ENCODE measurements around the gene CD79B.
"Not testable (repeated sequence)": the region's sequence is repeated elsewhere in the genome, so short reads cannot be mapped to it uniquely, and the experiment has no call there.

CD79B gene

DNA sequence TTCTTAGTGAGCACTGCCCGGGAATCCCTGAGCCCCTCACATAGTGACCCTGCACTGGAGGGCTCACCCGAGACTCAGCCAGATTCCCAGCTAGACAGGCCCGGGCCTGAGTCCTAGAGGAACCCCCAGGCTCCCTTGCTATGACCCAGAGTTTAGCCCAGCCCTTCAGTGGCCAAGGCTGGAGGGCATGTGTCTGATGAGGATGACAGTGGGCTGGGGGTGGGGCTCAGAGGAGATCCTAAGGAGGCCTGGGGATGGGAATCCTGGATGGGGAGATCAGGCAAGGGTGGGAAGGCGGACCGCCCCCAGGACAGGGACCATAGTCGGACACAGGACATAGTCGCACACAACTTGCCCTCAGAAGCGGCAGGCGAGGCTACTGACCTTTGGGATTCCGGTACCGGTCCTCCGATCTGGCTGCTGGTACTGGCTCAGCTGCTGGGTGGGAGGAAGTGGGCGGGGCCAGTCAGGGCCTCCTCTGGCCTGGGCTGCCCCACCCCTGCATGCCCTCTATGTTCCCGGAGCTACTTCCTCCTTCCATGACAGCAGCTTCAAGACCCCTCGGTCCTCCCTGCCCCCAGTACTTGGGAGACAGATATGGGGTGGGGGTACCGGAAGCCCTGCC, 1.1 kb downstream of the CD79B start:
- no peak for DNase-seq

DNA sequence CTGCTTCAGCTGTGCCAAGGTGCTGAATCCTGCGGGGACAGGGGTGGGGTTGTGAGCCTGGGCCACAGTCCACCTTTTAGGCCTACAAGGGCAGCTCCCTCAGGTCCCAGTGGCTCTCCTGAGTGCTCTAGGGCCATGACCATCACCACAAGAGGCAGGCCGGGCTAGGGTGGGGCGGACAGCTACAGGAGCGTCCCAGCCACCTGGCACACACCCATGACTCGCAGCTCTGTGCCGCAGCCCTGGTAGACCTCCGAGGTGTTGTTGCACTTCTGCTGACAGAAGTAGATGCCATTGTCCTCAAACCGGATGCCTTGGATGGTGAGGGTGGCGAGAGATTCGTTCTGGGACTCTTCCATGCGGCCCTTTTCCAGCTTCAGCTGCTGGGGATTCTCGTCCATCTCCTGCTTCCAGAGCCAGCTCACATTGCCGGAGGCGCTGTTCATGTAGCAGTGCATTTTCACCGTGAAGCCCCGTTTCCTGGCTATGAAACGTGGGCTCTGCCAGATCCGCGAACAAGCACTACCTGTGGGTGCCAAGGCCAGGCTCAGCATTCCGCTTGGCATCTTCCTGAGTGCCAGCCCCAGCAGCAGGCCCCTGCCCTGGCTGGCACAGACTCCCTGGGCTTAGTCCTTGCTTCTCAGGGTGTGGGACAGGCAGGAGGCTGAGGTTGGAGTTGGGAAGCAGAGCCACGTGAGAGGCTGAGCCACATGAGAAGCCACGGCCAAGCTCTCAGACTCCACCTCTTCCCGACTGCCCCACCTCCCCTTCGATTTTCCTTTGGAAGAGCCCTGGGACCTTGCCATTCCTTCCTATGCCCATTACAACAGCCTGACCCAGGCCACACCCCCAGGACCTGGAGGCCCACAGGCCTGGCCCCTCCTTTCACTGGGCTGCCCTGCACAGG, 2.0 kb downstream of the CD79B start:
- no peak for DNase-seq

DNA sequence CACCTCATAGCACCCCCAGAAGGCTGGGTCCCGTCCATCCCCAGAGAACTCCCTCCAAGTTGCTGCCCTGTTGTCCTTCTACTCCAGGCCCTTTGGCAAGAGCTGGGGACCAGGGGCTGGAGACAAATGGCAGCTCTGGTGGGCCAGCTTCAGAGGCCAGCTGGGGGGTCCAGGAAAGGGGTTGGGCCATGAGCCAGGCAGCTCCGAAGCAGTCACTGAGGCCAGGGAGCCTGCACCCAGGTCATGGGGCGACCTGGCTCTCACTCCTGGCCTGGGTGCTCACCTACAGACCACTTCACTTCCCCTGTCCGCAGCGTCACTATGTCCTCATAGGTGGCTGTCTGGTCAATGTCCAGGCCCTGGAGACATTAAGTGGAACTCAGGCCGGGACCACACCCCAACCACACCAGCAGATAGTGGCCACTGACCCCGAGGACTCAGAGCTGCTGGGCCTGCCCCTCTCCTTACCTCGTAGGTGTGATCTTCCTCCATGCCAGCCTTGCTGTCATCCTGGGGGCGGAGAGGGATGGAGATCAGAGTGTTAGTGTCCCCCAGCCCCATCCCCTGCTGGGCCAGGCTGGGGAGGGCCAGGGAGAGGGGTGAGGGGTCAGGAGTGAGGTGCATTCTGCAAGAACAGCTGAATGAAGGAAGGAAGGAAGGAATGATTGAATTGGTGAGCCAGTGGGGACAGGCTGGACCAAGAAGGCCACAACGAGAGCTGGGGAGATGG, 3.0 kb downstream of the CD79B start:
- no peak for DNase-seq

DNA sequence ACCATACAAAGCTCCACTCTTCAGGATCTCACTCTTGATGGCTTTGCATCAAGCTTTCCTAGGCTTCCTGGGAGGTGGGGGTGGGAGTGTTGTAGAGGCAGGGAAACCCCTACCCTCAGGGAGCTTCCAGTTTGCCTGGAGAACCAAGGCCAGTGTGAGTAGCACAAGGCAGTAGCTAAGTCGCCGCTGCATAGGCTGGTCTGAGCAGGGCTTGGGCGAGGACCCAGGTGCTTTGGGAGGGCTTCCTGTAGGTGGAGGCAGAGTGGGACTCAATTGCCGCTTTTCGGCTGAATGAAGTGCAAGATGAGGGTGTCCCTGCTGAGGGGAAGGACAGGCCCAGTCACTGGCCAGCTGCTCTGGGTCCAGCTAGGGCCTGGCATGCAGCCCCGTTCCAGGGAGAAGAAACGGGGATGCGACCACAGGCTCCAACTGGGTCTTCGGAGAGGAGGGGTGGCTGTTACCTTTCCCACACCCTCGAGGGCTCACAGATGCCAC, 3.9 kb downstream of the CD79B start:
- no peak for DNase-seq

DNA sequence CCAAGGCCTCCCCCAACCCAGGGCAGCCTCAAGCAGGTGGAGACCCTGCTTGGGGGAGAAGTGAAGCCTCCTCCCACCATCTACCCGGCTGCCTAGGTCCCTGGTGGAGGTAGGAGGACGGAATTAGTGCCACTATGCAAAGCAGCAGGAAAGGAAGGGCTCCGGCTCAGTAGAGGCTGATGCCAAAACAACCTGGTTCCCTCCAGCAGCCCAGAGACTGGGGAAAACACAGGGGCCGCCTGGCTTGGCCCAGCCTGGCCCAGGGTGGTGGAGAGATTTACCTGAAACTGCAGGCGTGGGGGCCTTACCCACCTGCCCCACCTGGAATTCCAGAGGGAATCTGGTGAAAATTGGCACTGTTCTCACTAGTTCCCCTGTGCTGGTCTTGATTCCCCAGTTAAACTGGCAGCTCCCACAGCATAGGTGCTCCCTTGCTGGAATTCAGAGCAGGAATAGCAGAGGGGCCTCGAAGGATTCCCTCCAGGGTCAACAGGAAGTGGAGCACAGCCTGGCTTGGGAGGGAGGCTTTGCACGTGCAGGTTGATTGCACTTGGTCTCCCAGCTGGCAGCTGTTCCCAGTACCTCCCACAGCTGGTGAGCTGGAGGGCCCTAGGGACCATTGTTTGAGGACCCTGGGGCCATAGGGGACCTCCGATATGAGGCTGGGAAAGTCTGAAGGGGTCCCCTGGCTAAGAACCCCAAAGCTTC, 4.5 kb downstream of the CD79B start:
- no peak for DNase-seq

DNA sequence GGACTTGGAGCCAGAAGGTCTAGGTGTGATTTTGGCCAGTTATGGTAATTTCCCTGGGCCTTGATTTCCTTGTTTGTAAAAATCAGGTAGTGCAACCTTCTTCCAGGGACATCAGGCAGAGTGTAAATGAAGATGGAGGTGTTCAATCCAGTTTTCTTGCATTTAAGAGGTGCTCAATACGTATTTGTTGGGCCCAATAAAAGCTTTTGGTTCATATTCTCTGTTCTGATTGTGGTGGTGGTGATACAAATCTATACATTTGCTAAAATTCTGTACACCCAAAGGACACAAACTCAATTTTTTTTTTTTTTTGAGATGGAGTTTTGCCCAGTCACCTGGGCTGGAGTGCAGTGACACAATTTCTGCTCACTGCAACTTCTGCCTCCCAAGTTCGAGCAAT, 6.0 kb downstream of the CD79B start:
- no peak for DNase-seq

DNA sequence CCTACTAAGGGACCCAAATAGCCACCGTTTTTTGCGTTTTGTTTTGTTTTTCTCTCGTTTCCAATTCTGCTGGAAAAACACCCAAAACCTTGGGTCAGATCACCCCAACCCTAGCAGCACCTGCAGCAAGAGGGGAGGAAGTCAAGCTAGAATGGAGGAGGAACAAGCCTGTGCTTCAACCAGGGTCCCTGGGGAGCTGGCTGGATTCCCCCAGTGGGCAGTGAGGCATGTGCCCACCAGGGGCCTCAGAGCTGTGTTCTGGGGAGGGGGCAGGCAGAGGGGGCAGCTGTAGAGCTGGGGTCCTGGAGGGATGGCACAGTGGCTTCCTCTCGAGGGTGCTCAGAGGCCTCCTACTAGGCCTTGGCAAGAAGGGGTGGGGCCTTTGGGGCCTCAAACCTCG, 6.5 kb downstream of the CD79B start:
- no peak for DNase-seq

DNA sequence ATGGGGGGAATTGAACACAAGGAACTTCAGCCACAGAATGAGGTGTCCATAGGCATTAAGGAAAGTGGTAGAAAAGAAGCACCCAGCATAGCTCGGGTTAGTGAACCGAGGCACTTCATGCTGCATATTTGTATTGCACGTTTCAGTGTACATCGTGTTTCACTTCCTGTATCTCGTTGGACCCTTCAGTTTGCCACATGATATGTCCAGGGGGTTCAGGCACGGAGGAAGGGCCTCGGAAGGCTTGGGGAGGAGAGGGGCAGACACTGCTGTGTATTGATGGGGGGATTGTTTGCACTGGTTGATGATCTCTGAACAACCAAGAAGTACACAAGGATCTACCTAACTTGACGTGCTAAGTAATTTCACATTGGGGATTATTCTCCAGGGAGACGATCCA, 9.7 kb downstream of the CD79B start:
- DNase-seq: not testable (repeated sequence)

DNA sequence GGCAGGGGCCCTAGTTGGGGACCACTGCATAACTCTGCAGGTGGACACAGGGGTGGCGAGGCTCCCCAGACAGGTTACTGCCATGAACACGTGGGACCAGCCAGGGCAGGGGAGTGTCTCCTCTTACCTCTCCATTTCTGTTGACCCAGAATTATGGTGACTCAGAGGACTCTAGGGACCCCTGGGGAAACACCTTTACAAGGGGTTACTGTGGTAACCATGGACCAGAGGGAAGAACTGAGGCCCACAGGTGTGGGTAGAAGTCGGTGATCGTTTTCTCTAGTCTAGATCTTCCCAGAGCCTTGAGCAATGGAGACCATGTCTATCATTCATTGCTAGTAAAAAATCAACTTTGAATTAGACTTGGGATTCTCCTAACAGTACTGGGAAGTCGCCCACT, 11.4 kb downstream of the CD79B start:
- DNase-seq: not testable (repeated sequence)

DNA sequence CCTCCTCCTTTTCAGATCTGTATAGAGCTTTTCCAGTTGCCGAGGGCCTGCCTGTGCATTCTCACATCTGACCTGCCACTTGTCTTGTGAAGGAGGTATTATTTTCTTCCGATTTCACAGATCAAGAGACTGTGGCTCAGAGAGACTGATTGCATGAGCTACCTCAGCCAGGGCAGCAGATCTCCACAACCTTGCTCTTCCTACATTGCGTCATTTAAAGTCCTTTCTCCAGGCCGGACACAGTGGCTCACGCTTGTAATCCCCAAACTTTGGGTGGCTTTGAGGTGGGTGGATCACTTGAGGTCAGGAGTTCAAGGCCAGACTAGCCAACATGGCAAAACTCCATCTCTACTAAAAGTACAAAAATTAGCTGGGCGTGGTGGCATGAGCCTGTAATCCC, 12.1 kb downstream of the CD79B start:
- DNase-seq: not testable (repeated sequence)

DNA sequence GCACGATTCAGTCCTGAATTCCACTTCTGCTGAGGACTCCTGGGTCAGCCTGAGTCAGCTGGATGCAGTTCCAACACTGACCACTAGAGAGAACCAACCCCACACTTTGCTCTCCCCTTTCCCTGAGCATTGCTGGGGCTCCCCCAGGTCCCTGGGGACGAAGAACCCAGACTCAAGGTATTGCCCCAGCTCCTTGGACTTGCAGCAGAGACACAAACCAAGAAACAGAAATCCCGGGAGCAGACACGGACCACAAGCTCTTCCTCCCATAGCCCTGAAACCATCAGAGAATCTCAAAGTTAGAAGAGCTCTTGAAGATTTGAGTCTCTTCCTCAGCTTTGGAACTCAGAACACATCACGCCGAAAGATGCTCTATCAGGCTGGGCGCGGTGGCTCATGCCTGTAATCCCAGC, 12.8 kb downstream of the CD79B start:
- no peak for DNase-seq

DNA sequence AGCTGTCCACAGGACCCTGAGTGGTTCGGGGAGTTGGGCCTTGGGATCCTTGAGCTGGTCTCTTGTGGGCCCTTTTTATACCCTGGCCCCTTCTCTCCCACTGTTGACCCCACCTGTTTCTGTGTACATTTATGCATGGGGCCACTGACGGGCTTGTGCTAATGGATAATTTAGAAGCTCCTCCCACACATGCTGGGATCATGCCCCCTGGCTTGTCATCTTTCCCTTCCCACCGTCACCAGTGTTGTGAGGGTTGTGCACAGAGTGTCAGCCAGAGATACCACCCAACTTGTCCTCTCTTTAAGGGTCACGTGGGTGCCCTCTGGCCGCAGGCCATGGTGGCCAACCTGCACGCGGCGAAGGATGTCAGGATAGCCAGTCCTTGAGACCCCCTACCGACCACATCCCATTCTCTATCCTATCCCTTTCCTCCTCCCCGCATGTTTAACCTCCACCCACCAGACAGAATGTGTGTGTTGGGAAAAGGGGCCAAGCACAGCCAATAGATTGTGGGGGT, 13.3 kb downstream of the CD79B start, which contains the start of gene GH1:
Gene GH1 (minus strand): TSS at position 51 of the 517 bp plus-strand sequence. CDS start 63 bp downstream, outside the sequence.
- not testable (repeated sequence) for DNase-seq

DNA sequence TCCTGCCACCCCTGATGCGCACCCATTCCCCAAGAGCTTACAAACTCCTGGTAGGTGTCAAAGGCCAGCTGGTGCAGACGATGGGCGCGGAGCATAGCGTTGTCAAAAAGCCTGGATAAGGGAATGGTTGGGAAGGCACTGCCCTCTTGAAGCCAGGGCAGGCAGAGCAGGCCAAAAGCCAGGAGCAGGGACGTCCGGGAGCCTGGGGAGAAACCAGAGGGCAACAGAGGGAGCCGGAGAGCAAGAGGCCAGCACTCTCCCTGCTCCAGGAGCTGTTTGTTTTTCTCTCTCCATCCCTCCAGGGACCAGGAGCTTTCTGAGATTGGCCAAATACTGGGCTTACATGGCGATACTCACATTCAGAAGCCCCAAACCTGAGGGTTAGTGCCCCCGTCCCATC, 13.8 kb downstream of the CD79B start:
- DNase-seq: no peak

DNA sequence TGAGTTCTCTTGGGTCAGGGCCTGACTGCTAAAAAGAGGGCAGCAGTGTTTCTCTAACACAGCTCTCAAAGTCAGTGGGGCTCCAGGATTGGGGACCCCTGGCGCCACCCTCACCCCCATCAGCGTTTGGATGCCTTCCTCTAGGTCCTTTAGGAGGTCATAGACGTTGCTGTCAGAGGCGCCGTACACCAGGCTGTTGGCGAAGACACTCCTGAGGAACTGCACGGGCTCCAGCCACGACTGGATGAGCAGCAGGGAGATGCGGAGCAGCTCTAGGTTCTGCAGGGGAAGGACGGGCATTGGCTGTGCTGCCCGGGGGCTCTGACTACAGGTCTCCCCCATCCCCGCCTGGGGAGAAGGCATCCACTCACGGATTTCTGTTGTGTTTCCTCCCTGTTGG, 14.5 kb downstream of the CD79B start:
- no peak for DNase-seq

DNA sequence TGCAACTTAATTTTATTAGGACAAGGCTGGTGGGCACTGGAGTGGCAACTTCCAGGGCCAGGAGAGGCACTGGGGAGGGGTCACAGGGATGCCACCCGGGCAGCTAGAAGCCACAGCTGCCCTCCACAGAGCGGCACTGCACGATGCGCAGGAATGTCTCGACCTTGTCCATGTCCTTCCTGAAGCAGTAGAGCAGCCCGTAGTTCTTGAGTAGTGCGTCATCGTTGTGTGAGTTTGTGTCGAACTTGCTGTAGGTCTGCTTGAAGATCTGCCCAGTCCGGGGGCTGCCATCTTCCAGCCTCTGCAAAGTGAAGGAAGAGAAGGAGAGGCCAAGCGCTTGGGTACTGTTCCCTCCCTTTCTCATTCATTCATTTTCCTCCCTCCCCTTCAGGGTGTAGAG, 14.9 kb downstream of the CD79B start:
- not testable (repeated sequence) for DNase-seq

DNA sequence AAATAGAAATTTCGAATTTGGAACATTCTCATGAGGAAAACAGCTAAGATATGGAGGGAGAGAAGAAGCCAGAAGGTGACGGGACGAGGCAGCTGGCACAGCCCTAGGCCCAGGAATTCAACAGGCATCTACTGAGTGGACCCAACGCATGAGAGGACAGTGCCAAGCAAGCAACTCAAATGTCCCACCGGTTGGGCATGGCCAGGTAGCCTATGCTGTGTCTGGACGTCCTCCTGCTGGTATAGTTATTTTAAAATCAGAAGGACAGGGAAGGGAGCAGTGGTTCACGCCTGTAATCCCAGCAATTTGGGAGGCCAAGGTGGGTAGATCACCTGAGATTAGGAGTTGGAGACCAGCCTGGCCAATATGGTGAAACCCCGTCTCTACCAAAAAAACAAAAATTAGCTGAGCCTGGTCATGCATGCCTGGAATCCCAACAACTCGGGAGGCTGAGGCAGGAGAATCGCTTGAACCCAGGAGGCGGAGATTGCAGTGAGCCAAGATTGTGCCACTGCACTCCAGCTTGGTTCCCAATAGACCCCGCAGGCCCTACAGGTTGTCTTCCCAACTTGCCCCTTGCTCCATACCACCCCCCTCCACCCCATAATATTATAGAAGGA, 15.5 kb downstream of the CD79B start:
- DNase-seq: no peak

DNA sequence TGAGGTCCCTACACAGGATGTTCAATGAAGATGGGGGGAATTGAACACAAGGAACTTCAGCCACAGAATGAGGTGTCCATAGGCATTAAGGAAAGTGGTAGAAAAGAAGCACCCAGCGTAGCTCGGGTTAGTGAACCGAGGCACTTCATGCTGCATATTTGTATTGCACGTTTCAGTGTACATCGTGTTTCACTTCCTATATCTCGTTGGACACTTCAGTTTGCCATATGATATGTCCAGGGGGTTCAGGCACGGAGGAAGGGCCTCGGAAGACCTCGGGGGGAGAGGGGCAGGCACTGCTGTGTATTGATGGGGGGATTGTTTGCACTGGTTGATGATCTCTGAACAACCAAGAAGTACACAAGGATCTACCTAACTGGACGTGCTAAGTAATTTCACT, 16.4 kb downstream of the CD79B start:
- not testable (repeated sequence) for DNase-seq

DNA sequence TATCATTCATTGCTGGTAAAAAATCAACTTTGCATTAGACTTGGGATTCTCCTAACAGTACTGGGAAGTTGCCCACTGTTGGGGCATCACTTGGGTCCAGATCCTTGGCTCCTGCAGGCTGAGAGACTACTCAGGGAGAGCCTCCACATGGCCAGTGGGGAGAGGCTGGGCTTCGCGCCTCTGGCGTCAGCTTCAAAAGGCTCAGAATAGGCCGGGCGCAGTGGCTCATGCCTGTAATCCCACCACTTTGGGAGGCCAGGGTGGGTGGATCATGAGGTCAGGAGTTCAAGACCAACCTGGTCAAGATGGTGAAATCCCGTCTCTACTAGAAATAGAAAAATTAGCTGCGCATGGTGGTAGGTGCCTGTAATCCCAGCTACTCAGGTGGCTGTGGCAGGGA, 17.7 kb downstream of the CD79B start:
- no peak for DNase-seq

DNA sequence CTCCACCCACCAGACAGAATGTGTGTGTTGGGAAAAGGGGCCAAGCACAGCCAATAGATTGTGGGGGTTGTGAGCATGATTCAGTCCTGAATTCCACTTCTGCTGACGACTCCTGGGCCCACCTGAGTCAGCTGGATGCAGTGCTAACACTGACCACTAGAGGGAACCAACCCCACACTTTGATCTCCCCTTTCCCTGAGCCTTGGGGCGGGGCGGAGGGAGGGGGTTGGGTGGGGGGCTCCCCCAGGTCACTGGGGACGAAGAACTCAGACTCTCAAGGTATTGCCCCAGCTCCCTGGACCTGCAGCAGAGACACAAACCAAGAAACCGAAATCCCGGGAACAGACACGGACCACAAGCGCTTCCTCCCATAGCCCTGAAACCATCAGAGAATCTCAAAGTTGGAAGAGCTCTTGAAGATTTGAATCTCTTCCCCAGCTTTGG, 20.5 kb downstream of the CD79B start:
- no peak for DNase-seq

DNA sequence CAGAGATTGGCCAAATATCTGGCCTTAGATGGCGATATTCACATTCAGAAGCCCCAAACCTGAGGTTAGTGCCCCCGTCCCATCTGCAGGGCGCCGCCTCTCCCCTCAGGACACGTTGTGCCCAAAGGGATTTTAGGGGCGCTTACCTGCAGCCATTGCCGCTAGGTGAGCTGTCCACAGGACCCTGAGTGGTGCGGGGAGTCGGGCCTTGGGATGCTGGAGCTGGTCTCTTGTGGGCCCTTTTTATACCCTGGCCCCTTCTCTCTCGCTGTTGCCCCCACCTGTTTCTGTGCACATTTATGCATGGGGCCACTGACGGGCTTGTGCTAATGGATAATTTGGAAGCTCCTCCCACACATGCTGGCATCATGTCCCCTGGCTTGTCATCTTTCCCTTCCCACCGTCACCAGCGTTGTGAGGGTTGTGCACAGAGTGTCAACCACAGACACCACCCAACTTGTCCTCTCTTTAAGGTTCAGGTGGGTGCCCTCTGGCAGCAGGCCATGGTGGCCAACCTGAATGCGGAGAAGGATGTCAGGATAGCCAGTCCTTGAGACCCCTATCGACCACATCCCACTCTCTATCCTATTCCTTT, 21.0 kb downstream of the CD79B start, which contains the start of gene CSHL1:
Gene CSHL1 (minus strand): TSS at position 218 of the 595 bp plus-strand sequence. CDS start 62 bp downstream, at position 156.
- DNase-seq: no peak

DNA sequence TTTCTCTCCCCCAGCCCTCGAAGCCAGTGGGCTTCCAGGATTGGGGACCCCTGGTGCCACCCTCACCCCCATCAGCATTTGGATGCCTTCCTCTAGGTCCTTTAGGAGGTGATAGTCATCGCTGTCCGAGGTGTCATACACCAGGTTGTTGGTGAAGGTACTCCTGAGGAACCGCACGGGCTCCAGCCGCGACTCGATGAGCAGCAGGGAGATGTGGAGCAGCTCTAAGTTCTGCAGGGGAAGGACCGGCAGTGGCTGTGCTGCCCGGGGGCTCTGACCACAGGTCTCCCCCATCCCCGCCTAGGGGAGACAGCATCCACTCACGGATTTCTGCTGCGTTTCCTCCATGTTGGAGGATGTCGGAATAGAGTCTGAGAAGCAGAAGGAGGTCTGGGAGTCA, 22.0 kb downstream of the CD79B start:
- DNase-seq: no peak

Measured in activated gamma-delta T cell (primary cell).